PC-9 (cell line): ENCODE results near the gene ACVR1. TPM values are rescaled to one million over a fixed set of nuclear protein-coding genes. Genes with fewer than 3 reads are reported as not detected.

Experiments used
- BruUV-seq: library from RNA; stranded (reverse); fragments of 400-500 nt; replicated peaks from 2 replicates; lab custom pipeline; 2021; lab: Mats Ljungman, UMichigan
- CTCF ChIA-PET: fragments of 300-600 bp; sonication (Branson Sonifier 250); formaldehyde crosslinking; loops from one replicate; lab custom pipeline; 2022; ENCODE audit warnings: antibody characterized with exemption; lab: Charles Lee
- POLR2A ChIA-PET: fragments of 300-600 bp; sonication (Branson Sonifier 250); formaldehyde crosslinking; loops from one replicate; lab custom pipeline; 2022; ENCODE audit warnings: antibody characterized with exemption; ENCODE audit not compliant: unreplicated experiment; lab: Charles Lee
- DNase-seq, 2 experiments: peaks; one replicate each; pipeline versions ENCODE4 v3.0.0 to v3.0.0-alpha.2; 2015 to 2022; ENCODE audit warnings: mixed read lengths in 1 of 2
- H2AFZ ChIP-seq: fragments of 200-600 bp; sonication (generic); 2 replicates; pipeline ENCODE4 v1.8.1; 2017; ENCODE audit warnings: antibody characterized with exemption
- H3F3A ChIP-seq: fragments of 200-600 bp; sonication (generic); 2 replicates; pipeline ENCODE4 v1.8.1; 2017; ENCODE audit warnings: antibody characterized with exemption, mild to moderate bottlenecking, low read depth; ENCODE audit not compliant: insufficient read depth
- H3K27ac ChIP-seq: fragments of 200-600 bp; sonication (generic); 2 replicates; pipeline ENCODE4 v1.6.1; 2016; ENCODE audit warnings: mixed run types
- H3K27me3 ChIP-seq: fragments of 200-600 bp; sonication (generic); 2 replicates; pipeline ENCODE4 v1.6.1; 2016; ENCODE audit warnings: low read depth, mixed run types; ENCODE audit not compliant: insufficient read depth
- H3K36me3 ChIP-seq: fragments of 200-600 bp; sonication (generic); 2 replicates; pipeline ENCODE4 v1.6.1; 2016; ENCODE audit warnings: low read depth, mixed run types
- H3K4me1 ChIP-seq: fragments of 200-600 bp; sonication (generic); replicated peaks from 2 replicates; pipeline ENCODE4 v1.6.1; 2016; ENCODE audit warnings: mixed run types; ENCODE audit not compliant: insufficient read depth
- H3K4me2 ChIP-seq: fragments of 200-600 bp; sonication (generic); 2 replicates; pipeline ENCODE4 v1.6.1; 2017; ENCODE audit warnings: mixed run types
- H3K4me3 ChIP-seq: fragments of 200-600 bp; sonication (generic); 2 replicates; pipeline ENCODE4 v1.6.1; 2016; ENCODE audit warnings: mixed run types
- H3K79me2 ChIP-seq: fragments of 200-600 bp; sonication (generic); 2 replicates; pipeline ENCODE4 v1.6.1; 2017; ENCODE audit warnings: low read depth, mixed run types
- H3K9me2 ChIP-seq: fragments of 200-600 bp; sonication (generic); 2 replicates; pipeline ENCODE4 v1.8.1; 2017; ENCODE audit warnings: mild to moderate bottlenecking; ENCODE audit not compliant: insufficient read depth
- H3K9me3 ChIP-seq: fragments of 200-600 bp; sonication (generic); 2 replicates; pipeline ENCODE4 v1.8.1; 2016; ENCODE audit warnings: low read depth; ENCODE audit not compliant: insufficient read depth
- H4K20me1 ChIP-seq: fragments of 200-600 bp; sonication (generic); 2 replicates; pipeline ENCODE4 v1.8.1; 2017; ENCODE audit not compliant: insufficient read depth
- CTCF ChIP-seq: fragments of 200-600 bp; sonication (generic); conservative IDR thresholded peaks from 2 replicates; pipeline ENCODE4 v1.6.1; 2017; ENCODE audit warnings: mixed run types, antibody characterized with exemption, mild to moderate bottlenecking, moderate library complexity
- EZH2 ChIP-seq: fragments of 200-600 bp; sonication (generic); IDR thresholded peaks from 2 replicates; pipeline ENCODE4 v1.8.0; 2017; ENCODE audit warnings: antibody characterized with exemption, low read depth
- intact Hi-C: fragments of 100-400 bp; cut with micrococcal nuclease; formaldehyde crosslinking; loops from one replicate; pipeline ENCODE4 v1.10.0; 2022; ENCODE audit not compliant: unreplicated experiment
- total RNA-seq: library from RNA; stranded (reverse); gene quantifications from 2 replicates; pipeline ENCODE4 v1.2.3, GENCODE V29; 2021

Gene ACVR1
- total RNA-seq, 1 experiment from 2014 or later = 8.9 TPM

- Histone ChIP-seq H3K36me3 (no peaks in the 10 kb centered on the region), H3K9me3 (no peaks in the 10 kb centered on the region), H4K20me1 (no peaks in the 10 kb centered on the region), H3K27ac (no peak overlapping the region), H3K79me2 (no peaks in the 10 kb centered on the region), H2AFZ (no peak overlapping the region), H3K4me3 (no peak overlapping the region), H3F3A (peaks cover 6% of the 10 kb centered on the region; the same call in 1 of the 2 replicates), H3K27me3 (no peaks in the 10 kb centered on the region), H3K4me2 (no peak overlapping the region), H3K4me1 (peaks cover 33% of the 10 kb centered on the region), H3K9me2 (no peaks in the 10 kb centered on the region)
- no peak for TF ChIP-seq CTCF
- TF ChIP-seq EZH2 = no peak
- ChIA-PET POLR2A (no interaction called here), CTCF (no interaction called here)
- no TSS peak for BruUV-seq
- DNase-seq = no peak
- intact Hi-C loops = no loop called here
Observed at GRCh38 chr2:157835425-157835824, 40.7 kb downstream of the ACVR1 start.

DNA sequence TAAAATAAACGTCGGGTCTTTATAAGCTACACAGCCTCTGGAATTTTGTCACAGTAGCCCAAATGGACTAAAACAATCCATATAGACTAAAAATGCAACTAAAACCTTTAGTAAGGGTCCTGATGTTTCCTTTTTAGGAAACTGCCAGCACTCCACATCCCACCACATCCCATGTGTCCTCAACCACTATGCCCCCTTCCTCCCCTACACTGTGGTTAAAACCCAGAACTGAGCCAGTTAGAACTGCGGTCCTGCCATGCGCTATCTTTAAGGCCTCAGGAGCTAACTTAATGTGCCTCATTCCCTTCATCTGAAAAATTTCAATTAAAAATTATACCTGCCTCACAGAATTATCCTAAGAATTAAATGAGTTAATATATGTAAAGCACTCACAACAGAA, 41.1 kb downstream of the ACVR1 start:
- Histone ChIP-seq H3K79me2 (no peaks in the 10 kb centered on the region), H3K9me2 (no peaks in the 10 kb centered on the region), H3K9me3 (no peaks in the 10 kb centered on the region), H3K27me3 (no peaks in the 10 kb centered on the region), H3K4me1 (peaks cover 35% of the 10 kb centered on the region), H3F3A (peaks cover 6% of the 10 kb centered on the region; the same call in 1 of the 2 replicates), H3K27ac (no peak overlapping the region), H4K20me1 (no peaks in the 10 kb centered on the region), H3K4me3 (no peak overlapping the region), H3K36me3 (no peaks in the 10 kb centered on the region), H3K4me2 (no peak overlapping the region), H2AFZ (no peak overlapping the region)
- DNase-seq = no peak
- no TSS peak for BruUV-seq
- intact Hi-C loops = no loop called here
- ChIA-PET POLR2A (no interaction called here), CTCF (no interaction called here)
- TF ChIP-seq EZH2 = no peak
- no peak for TF ChIP-seq CTCF

GRCh38 chr2:157833721-157834120, 42.4 kb downstream of the ACVR1 start:
- no peak for TF ChIP-seq CTCF
- TF ChIP-seq EZH2 = no peak
- Histone ChIP-seq H4K20me1 (no peaks in the 10 kb centered on the region), H3K27ac (no peak overlapping the region), H3K4me2 (no peak overlapping the region), H3K9me3 (no peaks in the 10 kb centered on the region), H3F3A (peaks cover 6% of the 10 kb centered on the region; the same call in 1 of the 2 replicates), H3K79me2 (no peaks in the 10 kb centered on the region), H3K36me3 (no peaks in the 10 kb centered on the region), H2AFZ (no peak overlapping the region), H3K4me3 (no peak overlapping the region), H3K27me3 (no peaks in the 10 kb centered on the region), H3K4me1 (peaks cover 24% of the 10 kb centered on the region), H3K9me2 (no peaks in the 10 kb centered on the region)
- ChIA-PET CTCF (interaction anchor here (0.7 kb wide), 1 partner anchor 222 kb away, joined by 4 read pairs; no protein-coding TSS in a partner anchor), POLR2A (no interaction called here)
- intact Hi-C loops = loop anchor here (5.0 kb wide), 1 partner anchor 44 kb away; the partner anchor contains the start of gene ACVR1
- DNase-seq = no peak
- no TSS peak for BruUV-seq
